Gastrocnemius medialis (tissue), 4 donors: ENCODE results near the gene FAM135A. TPM values are rescaled to one million over a fixed set of nuclear protein-coding genes. Genes with fewer than 3 reads are reported as not detected.

Experiments used
- ATAC-seq, 2 donors: fragments of 150-250 bp; one replicate each; pipeline ENCODE4 v1.9.1; 2016
- DNase-seq, 2 donors: peaks; one replicate each; pipeline ENCODE4 v3.0.0-alpha.2; 2019
- H3K27ac ChIP-seq, 4 donors: fragments of 200-600 bp; sonication (generic); 1 replicate in 1 of 4; 2 replicates in 3 of 4; pipeline ENCODE4 v1.5.1; 2016 to 2018; ENCODE audit warnings: mild to moderate bottlenecking in 2 of 4, moderate library complexity in 1 of 4
- H3K27me3 ChIP-seq, 3 donors: fragments of 200-600 bp; sonication (generic) in 2 of 3; 1 replicate in 1 of 3; 2 replicates in 2 of 3; pipeline versions ENCODE4 v1.5.1 to v1.6.0; 2016 to 2019; ENCODE audit warnings: mild to moderate bottlenecking in 1 of 3, moderate library complexity in 1 of 3
- H3K36me3 ChIP-seq, 2 donors: fragments of 200-600 bp; sonication (generic) in 1 of 2; one replicate each; pipeline ENCODE4 v1.5.1; 2017 to 2018
- H3K4me1 ChIP-seq, 2 donors: fragments of 200-600 bp; sonication (generic) in 1 of 2; one replicate each; pipeline ENCODE4 v1.5.1; 2016 to 2017; ENCODE audit warnings: mild to moderate bottlenecking in 2 of 2
- H3K4me3 ChIP-seq, 4 donors: fragments of 200-600 bp; sonication (generic) in 3 of 4; 1 replicate in 1 of 4; 2 replicates in 3 of 4; pipeline ENCODE4 v1.5.1; 2016 to 2019; ENCODE audit warnings: mild to moderate bottlenecking in 2 of 4
- H3K9me3 ChIP-seq, 3 donors: fragments of 200-600 bp; sonication (generic) in 2 of 3; 1 replicate in 1 of 3; 2 replicates in 2 of 3; pipeline ENCODE4 v1.5.1; 2016 to 2019
- POLR2A ChIP-seq, 2 donors: fragments of 450-650 bp; IDR thresholded peaks; one replicate each; pipeline ENCODE4 v1.6.1; 2017; ENCODE audit warnings: antibody characterized with exemption in 2 of 2, mild to moderate bottlenecking in 2 of 2, moderate library complexity in 2 of 2
- in situ Hi-C, 4 donors: fragments of 200-750 bp; cut with MboI; loops; one replicate each; pipeline versions ENCODE4 v1.15.0 to v1.8.0; 2017; ENCODE audit warnings: low sequenced_read_pairs in 4 of 4
- intact Hi-C: fragments of 100-400 bp; cut with DNase I; formaldehyde crosslinking; loops from one replicate; pipeline ENCODE4 v1.15.1; 2023; ENCODE audit warnings: low total_unique reads
- total RNA-seq, 4 donors: library from RNA; depleted of rRNA; stranded (reverse); fragments of >200 nt; gene quantifications; one replicate each; pipeline versions ENCODE4 v1.1.0 to v1.2.3, GENCODE V29; 2016
- TF ChIP-seq, protein P1 (sequence below), 5 experiments: fragments of 450-650 bp in 3 of 5; fragments of 200-600 bp in 2 of 5; sonication (generic) in 2 of 5; IDR thresholded peaks in 4 of 5; conservative IDR thresholded peaks in 1 of 5; 1 replicate in 4 of 5; 2 replicates in 1 of 5; pipeline ENCODE4 v1.5.1; 2016 to 2019; ENCODE audit warnings: antibody characterized with exemption in 5 of 5, mild to moderate bottlenecking in 3 of 5, moderate library complexity in 3 of 5

Gene FAM135A
- total RNA-seq, 4 donors from 2014 or later, result 9.3 to 18.4 (median 12.9) TPM

GRCh38 chr6:70412252-70413113, 825 bp upstream of the FAM135A start:
- Histone ChIP-seq H3K4me1 (peaks cover 14 to 15% of the 10 kb centered on the region in 2 donors), H3K27ac (peak overlapping the region; percentile 80 to 86 (median 84)), H3K4me3 (peak overlapping the region; percentile 79 to 93 (median 91)), H3K36me3 (no peaks in the 10 kb centered on the region), H3K9me3 (no peaks in the 10 kb centered on the region), H3K27me3 (no peaks in the 10 kb centered on the region)
- in situ Hi-C loops (no loop called here), intact Hi-C loops (loop anchor here (1.0 to 5.0 kb wide), 2 partner anchors 155 to 256 kb away; partner anchors contain the start of gene SDHAF4)
- ATAC-seq (peak; percentile 40 to 55), DNase-seq (no peak)
- TF ChIP-seq, protein P1, sequence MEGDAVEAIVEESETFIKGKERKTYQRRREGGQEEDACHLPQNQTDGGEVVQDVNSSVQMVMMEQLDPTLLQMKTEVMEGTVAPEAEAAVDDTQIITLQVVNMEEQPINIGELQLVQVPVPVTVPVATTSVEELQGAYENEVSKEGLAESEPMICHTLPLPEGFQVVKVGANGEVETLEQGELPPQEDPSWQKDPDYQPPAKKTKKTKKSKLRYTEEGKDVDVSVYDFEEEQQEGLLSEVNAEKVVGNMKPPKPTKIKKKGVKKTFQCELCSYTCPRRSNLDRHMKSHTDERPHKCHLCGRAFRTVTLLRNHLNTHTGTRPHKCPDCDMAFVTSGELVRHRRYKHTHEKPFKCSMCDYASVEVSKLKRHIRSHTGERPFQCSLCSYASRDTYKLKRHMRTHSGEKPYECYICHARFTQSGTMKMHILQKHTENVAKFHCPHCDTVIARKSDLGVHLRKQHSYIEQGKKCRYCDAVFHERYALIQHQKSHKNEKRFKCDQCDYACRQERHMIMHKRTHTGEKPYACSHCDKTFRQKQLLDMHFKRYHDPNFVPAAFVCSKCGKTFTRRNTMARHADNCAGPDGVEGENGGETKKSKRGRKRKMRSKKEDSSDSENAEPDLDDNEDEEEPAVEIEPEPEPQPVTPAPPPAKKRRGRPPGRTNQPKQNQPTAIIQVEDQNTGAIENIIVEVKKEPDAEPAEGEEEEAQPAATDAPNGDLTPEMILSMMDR (IDR thresholded peaks at IDR 0.05 in 4 of 5, conservative IDR thresholded peaks at IDR 0.05 in 1 of 5), result no peak
- no peak for TF ChIP-seq POLR2A (IDR thresholded peaks at IDR 0.05)

DNA sequence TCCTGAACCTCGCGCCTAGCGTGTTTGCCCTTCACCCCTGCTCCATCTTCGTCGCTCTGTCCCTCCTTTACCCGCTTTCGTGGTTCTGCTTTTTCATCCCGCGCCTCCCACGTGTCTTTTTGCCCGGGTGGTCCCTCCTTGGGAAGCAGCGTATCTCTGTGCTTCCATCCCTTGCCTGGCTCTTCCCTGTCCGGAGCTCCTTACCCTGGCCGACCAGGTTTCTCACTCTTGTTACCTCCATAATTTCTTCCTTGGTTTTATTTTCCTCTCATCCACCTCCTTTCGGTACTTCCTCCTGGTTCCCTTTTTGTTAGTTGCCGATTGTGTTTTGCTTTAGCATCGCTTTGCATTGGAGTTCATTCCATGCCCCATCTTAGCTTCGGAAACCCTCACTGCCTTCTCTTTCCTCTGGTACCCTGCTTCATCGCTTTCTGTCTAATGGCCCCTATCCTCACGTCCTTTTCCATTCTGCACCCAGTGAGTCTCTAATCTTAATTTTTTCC, 735 bp downstream of the FAM135A start:
- intact Hi-C loops (loop anchor here (1.0 to 5.0 kb wide), 2 partner anchors 153 to 254 kb away; partner anchors contain the start of gene SDHAF4), in situ Hi-C loops (no loop called here)
- peaks cover 0 to 7% of the 10 kb centered on the region in 2 donors for H3K36me3 ChIP-seq
- peak overlapping the region; percentile 79 to 93 (median 91) for H3K4me3 ChIP-seq
- H3K9me3 ChIP-seq, result no peaks in the 10 kb centered on the region
- peaks cover 14 to 15% of the 10 kb centered on the region in 2 donors for H3K4me1 ChIP-seq
- DNase-seq (peak in 1 of 2 donors; percentile 13), ATAC-seq (peak in 1 of 2 donors; percentile 1)
- H3K27me3 ChIP-seq, result no peaks in the 10 kb centered on the region
- peak overlapping the region; percentile 80 to 86 (median 84) for H3K27ac ChIP-seq
- TF ChIP-seq, protein P1 (IDR thresholded peaks at IDR 0.05 in 4 of 5, conservative IDR thresholded peaks at IDR 0.05 in 1 of 5), result no peak
- no peak for TF ChIP-seq POLR2A (IDR thresholded peaks at IDR 0.05)

DNA sequence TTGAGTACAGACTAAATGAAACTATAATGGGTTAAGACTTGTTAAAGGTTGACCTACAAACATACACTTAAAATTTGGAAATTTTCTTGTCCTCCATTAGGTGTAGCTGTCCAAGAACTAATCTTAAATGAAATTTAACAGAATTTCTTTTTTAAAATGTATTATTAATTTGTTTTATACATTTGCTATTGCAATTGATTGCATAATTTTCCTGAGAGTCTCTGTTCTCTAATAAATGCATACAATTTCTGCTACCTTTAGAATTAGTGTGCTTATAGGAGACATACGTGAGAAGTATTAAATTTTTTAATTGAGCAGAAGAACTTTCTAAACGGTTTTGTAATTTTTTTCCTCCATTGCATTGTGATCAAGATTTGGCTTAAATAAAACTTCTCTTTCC, 1.5 kb downstream of the FAM135A start:
- intact Hi-C loops, result loop anchor here (5.0 kb wide), 1 partner anchor 152 kb away; the partner anchor contains the start of gene SDHAF4
- TF ChIP-seq, protein P1 (IDR thresholded peaks at IDR 0.05 in 4 of 5, conservative IDR thresholded peaks at IDR 0.05 in 1 of 5), result no peak
- no peak for TF ChIP-seq POLR2A (IDR thresholded peaks at IDR 0.05)
- Histone ChIP-seq H3K27ac (no peak overlapping the region), H3K9me3 (no peaks in the 10 kb centered on the region), H3K4me1 (peaks cover 14 to 15% of the 10 kb centered on the region in 2 donors), H3K36me3 (peaks cover 0 to 8% of the 10 kb centered on the region in 2 donors), H3K27me3 (no peaks in the 10 kb centered on the region), H3K4me3 (peak overlapping the region; percentile 79 to 93 (median 91))
- ATAC-seq (no peak), DNase-seq (no peak)
- in situ Hi-C loops, result no loop called here

DNA sequence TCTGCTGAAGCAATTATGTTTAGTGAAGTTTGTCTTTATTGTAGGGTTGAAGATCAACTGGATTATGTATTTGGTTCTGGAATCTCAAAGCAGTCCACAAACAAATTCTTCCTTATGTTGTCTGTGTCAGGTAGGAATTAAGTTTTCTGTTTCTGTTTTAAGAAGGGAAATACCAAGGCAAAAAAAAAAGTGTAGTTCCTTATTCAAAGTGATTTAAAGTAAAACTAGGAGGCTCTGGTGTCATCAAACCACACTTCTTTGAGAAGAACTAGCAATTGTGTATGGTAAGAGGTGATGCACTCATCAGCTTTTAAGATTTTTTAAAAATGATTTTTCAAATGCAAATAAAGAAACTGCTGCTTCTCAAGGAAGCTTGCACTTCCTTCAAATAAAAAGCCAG, 1.9 kb downstream of the FAM135A start:
- peaks cover 14 to 15% of the 10 kb centered on the region in 2 donors for H3K4me1 ChIP-seq
- DNase-seq (no peak), ATAC-seq (no peak)
- peaks cover 0 to 8% of the 10 kb centered on the region in 2 donors for H3K36me3 ChIP-seq
- no peak overlapping the region for H3K4me3 ChIP-seq
- intact Hi-C loops (no loop called here), in situ Hi-C loops (no loop called here)
- no peaks in the 10 kb centered on the region for H3K27me3 ChIP-seq
- H3K9me3 ChIP-seq, result no peaks in the 10 kb centered on the region
- TF ChIP-seq, protein P1 (IDR thresholded peaks at IDR 0.05 in 4 of 5, conservative IDR thresholded peaks at IDR 0.05 in 1 of 5), result no peak
- no peak for TF ChIP-seq POLR2A (IDR thresholded peaks at IDR 0.05)
- no peak overlapping the region for H3K27ac ChIP-seq
